Hematopoietic multipotent progenitor cell treated with erythropoietin and hydrocortisone succinate and interleukin-3 and kit ligand, for 15 days (in vitro differentiated cells): ENCODE measurements around the gene CD2AP.
"Not testable (repeated sequence)": the region's sequence is repeated elsewhere in the genome, so short reads cannot be mapped to it uniquely, and the experiment has no call there.

Experiments
- DNase-seq: peaks from one replicate; pipeline ENCODE4 v3.0.0-alpha.2; 2015; ENCODE audit warnings: low spot score

CD2AP gene

DNA sequence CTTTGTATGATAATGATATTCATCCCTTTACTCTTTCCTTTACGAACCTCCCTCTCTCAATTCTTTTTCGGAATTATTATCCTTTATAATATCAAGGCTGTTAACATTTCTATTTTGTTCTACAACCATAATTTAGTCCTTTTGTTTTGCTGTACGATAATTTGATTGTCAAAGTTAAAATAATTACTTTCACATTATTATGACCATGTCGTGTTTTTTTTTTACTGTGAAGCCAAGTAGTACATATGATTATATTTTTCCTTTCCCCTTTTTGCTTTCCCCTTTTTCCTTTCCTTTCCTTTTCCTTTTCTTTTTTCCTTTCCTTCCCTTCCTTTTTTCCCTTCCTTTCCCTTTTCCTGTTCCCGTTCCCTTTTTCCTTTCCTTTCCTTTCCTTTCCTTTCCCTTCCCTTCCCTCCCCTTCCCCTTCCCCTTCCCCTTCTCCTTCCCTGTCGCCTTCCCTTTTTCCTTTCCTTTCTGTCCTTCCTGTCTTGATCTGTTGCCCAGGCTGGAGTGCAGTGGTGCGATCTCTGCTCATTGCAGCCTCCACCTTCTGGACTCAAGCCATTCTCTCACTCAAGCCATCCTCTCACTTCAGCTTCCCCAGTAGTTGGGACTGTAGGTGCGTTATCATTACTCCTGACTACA lies 19.5 kb downstream of the CD2AP start:
- DNase-seq: no peak

DNA sequence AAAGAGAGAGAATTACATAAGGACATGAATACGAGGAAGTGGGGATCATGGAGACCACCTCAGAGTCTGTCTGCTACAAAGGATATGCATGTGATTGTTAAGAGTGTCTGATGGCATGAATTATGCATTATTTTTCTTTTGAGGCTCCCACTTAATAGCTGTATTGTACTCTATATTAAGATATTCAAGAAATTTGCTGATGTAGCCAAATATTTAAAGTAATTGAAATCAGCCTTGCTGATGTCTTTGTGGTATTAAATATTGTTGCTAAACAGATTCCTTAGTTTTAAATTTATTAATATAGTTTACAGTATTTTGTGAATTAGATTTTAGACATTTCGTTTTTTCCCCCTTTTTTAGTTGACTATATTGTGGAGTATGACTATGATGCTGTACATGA lies 25.3 kb downstream of the CD2AP start:
- DNase-seq: no peak

- DNase-seq: no peak
These were observed 32.3 kb downstream of the CD2AP start for GRCh38 chr6:47509937-47510336.

DNA sequence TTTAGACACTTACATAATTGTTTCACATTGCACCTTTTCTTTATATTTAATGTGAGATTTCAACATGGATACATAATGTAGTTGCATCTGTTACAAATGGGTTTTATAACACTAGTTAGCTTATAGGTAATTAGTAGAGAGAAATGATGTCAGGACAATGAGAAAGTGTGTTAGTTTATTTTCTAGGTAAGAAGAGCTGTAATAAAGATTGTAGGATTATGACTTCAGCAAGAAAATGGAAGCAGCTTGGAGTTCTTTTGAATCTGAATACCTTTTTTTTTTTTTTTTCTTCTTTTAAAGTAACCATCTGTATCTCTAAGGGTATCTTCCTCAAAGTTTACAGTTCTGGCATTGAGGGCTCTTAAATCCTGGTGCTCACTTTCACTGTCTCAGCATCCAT lies 35.3 kb downstream of the CD2AP start:
- no peak for DNase-seq

DNA sequence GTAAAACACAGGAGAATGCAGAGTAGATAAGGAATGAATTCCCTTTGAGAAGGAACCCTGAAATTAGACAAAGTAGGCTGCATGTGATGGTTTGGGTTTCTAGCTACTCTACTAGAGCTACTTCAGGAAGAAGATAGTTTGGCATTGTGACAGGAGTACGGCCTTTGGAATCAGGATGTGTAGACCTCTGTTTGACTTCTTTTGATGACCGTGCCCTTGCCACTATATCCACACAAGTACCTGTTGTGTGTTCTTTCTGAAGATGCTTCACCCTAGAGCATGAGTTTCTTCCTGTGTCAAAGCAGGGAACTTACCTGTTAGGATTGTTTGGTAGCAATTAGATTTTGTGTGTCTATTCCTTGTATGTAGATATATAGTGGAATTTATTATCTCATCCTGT lies 41.7 kb downstream of the CD2AP start:
- DNase-seq: no peak

DNA sequence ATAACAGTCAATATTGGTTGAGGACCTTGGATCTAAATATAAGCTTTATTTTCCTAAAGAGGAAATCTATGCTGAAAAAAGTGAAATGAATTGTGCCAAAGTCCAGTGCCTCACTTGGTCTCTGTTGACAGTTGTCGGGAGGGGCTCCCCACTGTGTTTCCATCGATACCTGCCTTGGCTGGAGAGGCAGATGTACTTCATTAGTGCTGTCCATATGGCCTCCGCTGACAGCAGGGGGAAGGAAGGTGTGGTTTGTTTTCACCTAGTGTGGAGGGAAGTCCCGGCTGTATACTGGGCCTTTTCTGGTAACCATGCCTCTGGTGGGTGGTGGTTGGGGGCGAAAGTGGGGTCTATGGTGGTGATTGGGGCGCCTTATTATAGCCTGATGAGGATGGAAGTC lies 42.7 kb downstream of the CD2AP start:
- no peak for DNase-seq

DNA sequence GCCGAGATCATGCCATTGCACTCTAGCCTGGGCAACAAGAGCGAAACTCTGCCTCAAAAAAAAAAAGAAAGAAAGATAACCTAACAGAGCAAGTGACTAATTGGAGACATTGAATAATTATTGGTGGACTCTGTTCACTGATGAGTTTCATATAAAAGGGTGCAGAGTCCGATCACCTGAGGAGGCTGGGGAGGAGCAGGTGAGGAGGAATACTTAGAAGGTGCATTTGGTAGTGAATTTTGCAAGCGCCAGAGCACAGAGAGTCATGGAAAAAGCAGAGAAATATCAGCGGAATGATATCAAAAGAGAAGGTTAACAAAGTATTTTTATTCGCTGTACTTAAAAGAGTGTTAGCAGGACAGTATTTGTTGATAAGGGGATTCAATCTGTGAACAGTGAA lies 44.4 kb downstream of the CD2AP start:
- no peak for DNase-seq

GRCh38 chr6:47524136-47524845 lies 46.7 kb downstream of the CD2AP start:
- no peak for DNase-seq

DNA sequence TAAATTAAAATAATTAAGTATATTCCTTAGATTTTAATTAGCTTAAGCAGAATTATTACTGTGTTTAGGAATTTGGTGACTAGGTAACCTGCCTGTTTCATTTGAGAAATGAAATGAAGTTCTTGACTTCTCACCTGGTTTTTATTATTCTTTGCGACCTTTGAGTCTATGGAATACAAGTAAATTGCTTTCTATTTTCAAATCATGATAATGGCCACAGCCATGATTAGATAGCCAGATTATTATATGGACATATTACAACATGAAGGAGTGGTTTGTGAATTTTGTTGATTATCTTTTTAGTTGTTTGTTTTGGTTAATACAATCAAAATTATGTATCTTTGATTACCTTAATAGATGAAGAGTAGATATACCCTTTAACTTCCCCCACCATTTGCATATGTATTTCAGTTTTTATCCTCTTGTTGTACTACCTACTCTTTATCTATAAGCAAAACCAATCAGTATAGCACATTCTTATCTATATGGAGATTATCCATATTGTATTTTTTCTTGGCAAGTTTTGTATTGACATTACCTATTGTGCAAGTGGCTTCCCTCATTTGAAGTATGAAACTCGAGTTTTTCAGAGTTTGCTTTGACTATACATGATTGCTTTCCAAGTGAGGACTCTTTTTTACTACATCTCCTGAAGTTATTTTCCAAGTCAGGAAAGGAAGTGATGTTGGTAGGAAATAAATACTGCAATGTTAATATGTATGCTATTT lies 47.9 kb downstream of the CD2AP start:
- no peak for DNase-seq

DNA sequence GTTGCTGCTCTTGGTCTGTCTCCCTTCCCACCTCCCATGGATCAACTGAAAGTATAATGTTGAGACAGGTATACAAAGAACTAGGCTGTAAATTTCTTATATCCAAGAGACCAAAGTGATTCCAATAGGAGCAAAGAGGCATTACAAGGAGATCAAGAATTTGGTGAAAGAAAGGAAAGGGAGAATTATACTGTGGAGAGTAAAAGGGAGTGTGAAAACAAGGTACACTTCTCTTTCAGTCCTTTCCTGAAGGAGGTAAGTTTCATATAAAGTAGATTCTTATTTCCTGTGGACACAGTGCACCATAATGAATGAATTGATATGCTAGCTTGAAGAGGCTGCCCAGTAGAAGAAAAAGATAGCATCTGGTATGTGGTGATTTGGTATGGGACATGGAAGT lies 49.7 kb downstream of the CD2AP start:
- no peak for DNase-seq

DNA sequence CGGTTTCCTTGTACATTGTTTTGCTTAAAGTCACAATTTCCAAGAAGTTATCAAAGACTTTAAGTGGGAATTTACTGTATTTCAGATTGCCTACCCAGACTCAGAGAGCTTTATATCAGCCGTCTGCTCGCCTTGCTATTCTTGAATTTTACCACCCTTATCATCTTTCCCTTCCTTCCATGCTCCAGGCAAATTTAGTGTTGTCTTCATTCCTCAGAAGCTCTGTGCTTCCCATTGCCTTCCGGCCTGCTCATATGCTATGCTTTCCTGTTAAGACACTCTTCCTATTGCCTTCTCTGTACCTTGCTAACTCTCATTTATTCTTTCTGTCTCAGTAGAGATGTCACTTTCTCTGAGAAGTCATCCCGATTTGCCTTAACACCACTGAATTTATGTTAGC lies 52.1 kb downstream of the CD2AP start:
- no peak for DNase-seq

DNA sequence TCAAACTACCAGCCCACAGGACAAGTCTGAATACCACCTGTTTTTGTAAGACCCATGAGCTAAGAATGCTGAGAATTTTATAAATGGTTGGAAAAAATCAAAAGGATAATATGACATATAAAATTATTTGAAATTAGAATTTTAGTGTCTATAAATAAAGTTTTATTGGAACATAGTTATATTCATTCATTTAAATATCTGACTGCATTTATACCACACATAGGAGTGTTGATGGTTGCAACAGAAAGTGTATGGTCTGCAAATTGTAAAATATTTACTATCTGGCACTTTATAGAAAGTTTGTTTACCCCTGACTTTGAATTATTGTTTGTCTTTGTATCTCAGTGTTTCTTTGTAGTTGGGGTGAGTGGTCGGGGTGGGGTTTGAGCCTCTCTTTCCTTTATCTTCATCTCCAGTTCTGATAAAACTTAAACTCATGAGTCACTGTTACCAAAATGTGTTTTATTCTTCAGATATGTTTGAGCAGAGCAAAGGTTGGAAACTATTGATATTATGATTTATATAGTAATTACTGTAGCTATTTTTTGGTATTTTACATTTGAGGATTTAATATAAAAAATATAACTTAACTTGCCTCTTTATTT lies 55.5 kb downstream of the CD2AP start:
- no peak for DNase-seq

GRCh38 chr6:47534063-47534462 lies 56.5 kb downstream of the CD2AP start:
- DNase-seq: no peak

DNA sequence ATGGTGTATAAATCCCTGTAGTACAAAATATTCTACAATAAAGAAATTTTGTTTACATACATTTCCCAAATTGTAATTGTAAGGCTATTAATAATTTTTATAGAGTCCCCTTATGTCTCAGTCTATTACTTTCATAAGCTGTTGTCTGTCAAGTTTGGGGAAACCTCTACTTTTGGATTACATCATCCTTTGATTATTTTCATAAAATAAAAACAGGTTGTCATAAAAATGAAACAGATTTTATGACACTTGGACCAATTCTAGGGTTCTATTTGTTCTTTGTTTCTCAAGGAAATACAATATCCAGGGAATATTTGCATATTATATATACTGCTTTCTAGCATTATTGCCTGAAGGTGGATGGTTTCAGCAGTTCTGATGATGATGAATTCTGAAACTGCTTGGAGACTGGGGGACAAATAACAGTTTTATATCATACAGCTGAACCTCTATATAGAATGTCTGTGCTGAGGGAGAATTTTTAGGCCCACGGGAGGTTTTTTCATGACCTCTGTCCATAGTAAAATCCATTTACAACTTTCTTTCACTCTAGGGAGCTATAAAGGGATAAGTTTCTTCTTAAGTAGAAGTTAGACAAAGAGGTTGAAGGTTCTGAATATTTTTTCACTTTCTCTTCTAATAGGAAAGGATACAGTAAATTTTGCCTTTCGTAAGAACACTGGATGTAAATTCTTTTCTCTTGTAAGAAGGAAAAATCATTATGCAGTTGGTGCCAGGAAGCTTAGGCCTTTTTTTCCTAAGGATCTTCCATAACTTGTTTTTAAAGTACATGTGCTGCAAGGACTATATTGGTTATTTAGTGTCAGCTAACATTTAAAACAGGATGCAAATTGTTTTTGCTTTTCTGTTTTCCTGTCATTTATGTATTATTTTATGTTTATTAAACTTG lies 58.0 kb downstream of the CD2AP start:
- DNase-seq: no peak

DNA sequence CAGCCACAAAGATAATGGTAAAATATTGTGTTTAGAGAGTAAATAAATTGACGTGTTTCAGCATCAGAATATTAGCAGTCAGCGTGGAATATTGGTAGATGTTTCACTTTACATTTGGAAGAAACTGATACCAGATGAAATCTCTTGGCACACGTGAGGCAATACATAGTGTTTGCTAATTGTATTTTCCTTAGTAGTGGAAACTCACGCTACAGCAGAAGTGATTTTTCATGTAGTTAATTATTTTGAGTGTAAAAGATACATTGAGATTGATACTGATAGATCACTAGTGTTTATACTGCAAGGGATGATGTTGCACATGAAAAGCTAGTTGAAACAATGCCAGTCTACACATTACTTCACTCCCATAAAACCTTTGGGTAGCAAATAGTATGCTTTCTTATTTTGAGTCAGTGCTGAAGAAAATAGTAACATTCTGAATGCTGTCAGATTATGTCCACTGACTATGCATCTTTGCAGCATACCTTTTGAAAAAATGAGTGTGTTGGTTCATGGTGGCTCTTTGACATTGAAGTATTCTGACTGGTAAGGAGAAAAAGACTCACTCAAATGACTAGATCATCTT lies 59.3 kb downstream of the CD2AP start:
- DNase-seq: no peak

DNA sequence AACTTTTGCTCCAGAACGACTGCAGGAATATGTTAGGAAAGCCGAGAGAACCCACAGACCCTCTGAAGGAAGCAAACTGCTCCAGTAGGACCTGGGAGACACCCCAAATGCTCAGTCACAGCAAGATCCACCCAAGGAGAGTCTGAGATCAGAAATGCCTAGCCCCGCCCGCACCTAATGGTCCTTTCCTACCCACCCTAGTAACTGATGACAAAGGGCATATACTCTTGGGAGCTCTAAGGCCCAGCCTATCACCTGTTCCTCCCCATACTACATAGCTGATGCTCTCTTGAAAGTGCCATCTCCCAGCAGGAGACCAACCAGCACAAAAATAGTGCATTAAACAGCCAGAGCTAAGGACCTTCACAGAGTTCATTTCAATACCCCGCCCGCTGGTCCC lies 67.6 kb downstream of the CD2AP start:
- DNase-seq: no peak

- no peak for DNase-seq
These were observed 74.1 kb downstream of the CD2AP start for GRCh38 chr6:47551670-47552069.

DNA sequence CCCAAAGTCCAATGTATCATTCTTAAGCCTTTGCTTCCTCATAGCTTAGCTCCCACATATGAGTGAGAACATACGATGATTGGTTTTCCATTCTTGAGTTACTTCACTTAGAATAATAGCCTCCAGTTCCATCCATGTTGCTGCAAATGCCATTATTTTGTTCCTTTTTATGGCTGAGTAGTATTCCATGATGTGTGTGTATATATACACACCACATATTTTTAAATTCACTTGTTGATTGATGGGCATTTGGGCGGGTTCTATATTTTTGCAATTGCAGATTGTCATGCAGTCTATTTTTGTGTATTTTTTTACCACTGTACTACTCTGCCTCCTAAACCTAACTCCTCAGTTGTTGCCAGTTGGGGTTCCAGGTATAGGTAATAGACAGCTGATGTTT lies 74.7 kb downstream of the CD2AP start:
- DNase-seq: no peak

- not testable (repeated sequence) for DNase-seq
These were observed 75.7 kb downstream of the CD2AP start for GRCh38 chr6:47553243-47553642.

- not testable (repeated sequence) for DNase-seq
These were observed 78.9 kb downstream of the CD2AP start for GRCh38 chr6:47556459-47556858.

DNA sequence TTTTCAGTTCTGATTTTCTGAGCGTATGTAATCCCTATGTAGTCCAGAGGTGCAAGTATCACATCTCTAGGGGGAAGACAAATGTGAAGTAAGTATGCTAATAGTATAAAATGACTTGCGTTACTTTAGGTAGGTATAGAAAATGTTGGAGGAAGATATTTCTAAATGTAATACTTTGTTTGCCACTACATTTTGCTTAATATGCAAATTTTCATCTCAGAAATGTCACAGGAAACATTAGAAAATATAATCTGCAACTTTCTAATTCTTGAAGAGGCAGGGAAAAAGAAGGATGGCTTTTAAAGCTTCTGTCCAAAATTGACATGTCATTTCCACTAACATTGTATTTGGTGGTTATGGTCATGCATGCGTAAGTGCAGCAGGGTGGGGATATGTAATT lies 85.6 kb downstream of the CD2AP start:
- no peak for DNase-seq

DNA sequence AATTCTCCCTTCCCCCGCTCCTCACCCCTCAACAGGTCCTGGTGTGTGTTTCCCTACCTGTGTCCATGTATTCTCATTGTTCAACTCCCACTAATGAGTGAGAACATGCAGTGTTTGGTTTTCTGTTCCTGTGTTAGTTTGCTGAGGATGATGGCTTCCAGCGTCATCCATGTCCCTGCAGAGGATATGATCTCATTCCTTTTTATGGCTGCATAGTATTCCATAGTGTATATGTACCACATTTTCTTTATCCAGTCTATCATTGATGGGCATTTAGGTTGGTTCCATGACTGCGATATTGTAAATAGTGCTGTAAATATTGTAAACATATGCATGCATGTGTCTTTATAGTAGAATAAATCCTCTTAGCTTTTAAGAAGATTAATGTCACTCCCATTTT lies 89.0 kb downstream of the CD2AP start:
- DNase-seq: not testable (repeated sequence)
